Tibial artery (tissue), 4 donors: ENCODE measurements around the gene PLEKHD1.

Experiments
- DNase-seq, 2 donors: peaks; one replicate each; pipeline ENCODE4 v3.0.0-alpha.2; 2019
- H3K27ac ChIP-seq, 2 donors: fragments of 200-600 bp; sonication (generic) in 1 of 2; 1 replicate in 1 of 2; 2 replicates in 1 of 2; pipeline ENCODE4 v1.5.1; 2018 to 2019; ENCODE audit warnings: mild to moderate bottlenecking in 1 of 2
- H3K27me3 ChIP-seq, 2 donors: fragments of 200-600 bp; sonication (generic) in 1 of 2; one replicate each; pipeline versions ENCODE4 v1.5.1 to v1.6.0; 2016 to 2019
- H3K36me3 ChIP-seq, 3 donors: fragments of 200-600 bp; sonication (generic) in 2 of 3; one replicate each; pipeline ENCODE4 v1.5.1; 2016 to 2019; ENCODE audit warnings: mild to moderate bottlenecking in 2 of 3
- H3K4me1 ChIP-seq, 4 donors: fragments of 200-600 bp; sonication (generic) in 2 of 4; 1 replicate in 3 of 4; 2 replicates in 1 of 4; pipeline ENCODE4 v1.5.1; 2016 to 2019
- H3K4me3 ChIP-seq, 2 donors: fragments of 200-600 bp; sonication (generic) in 1 of 2; 1 replicate in 1 of 2; 2 replicates in 1 of 2; pipeline ENCODE4 v1.5.1; 2018 to 2019; ENCODE audit warnings: mild to moderate bottlenecking in 2 of 2
- H3K9me3 ChIP-seq, 3 donors: fragments of 200-600 bp; sonication (generic) in 1 of 3; one replicate each; pipeline ENCODE4 v1.5.1; 2016 to 2019
- CTCF ChIP-seq, 2 experiments: fragments of 200-600 bp in 1 of 2; fragments of 450-650 bp in 1 of 2; IDR thresholded peaks; one replicate each; pipeline ENCODE4 v1.5.1; 2017 to 2019; ENCODE audit warnings: antibody characterized with exemption in 2 of 2, mild to moderate bottlenecking in 1 of 2, moderate library complexity in 1 of 2
- intact Hi-C: fragments of 100-400 bp; cut with DNase I; formaldehyde crosslinking; loops from one replicate; pipeline ENCODE4 v1.15.0; 2023; ENCODE audit warnings: low total_unique reads

PLEKHD1 gene

DNA sequence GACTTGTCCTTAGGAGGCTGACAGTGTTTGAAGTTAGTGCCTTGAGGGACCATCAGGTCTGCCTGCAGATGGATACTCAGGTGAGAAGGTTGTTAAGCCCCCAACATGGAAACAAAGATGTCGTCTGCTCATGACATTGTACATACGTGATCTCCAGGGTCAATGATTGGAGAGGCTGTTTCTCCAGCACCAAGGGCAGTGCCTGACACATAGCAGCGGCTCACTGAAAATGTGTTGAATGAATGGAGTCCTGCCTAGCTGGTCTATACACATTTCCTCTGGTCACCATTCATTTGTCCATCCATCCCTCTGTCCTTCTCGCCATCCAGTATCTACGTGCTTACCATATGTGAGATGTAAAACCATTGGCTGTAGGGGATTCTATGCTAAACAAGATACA is 83.0 kb downstream of the PLEKHD1 start:
- Histone ChIP-seq H3K9me3 (no peaks in the 10 kb centered on the region), H3K36me3 (no peaks in the 10 kb centered on the region), H3K4me1 (peaks cover 0 to 16% (median 13%) of the 10 kb centered on the region in 4 donors), H3K27ac (no peak overlapping the region), H3K27me3 (peaks cover 3 to 83% of the 10 kb centered on the region in 2 donors), H3K4me3 (no peak overlapping the region)
- TF ChIP-seq CTCF (IDR thresholded peaks at IDR 0.05), result no peak
- no peak for DNase-seq
- intact Hi-C loops, result no loop called here

DNA sequence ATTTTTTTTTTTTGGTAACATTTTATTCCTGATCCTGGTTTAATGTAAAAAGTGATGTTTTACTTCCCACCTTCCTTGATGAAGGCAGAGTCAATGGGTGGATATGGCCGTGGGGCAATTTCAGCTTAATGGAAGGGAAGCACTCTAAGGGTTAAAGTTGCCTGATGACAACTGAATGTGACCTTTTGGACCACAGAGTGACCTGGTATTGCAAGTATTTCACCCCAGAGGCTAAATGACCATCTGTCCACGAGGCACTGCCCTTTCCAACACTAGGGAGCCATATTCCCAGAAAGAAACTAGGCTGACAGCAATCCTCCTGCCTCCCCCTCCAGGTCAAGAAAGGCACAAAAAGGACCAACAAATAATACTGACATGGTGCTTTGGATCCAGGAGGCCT is 85.3 kb downstream of the PLEKHD1 start:
- intact Hi-C loops, result loop anchor here (10.0 kb wide), 1 partner anchor 325 kb away; no protein-coding TSS in a partner anchor
- H3K4me1 ChIP-seq, result peaks cover 0 to 39% (median 34%) of the 10 kb centered on the region in 4 donors
- H3K27me3 ChIP-seq, result peaks cover 4 to 91% of the 10 kb centered on the region in 2 donors
- no peak overlapping the region for H3K27ac ChIP-seq
- H3K4me3 ChIP-seq, result no peak overlapping the region
- TF ChIP-seq CTCF (IDR thresholded peaks at IDR 0.05), result no peak
- no peaks in the 10 kb centered on the region for H3K36me3 ChIP-seq
- no peaks in the 10 kb centered on the region for H3K9me3 ChIP-seq
- DNase-seq, result no peak

- peaks cover 0 to 40% (median 34%) of the 10 kb centered on the region in 4 donors for H3K4me1 ChIP-seq
- H3K4me3 ChIP-seq, result no peak overlapping the region
- H3K27me3 ChIP-seq, result peaks cover 4 to 91% of the 10 kb centered on the region in 2 donors
- no peaks in the 10 kb centered on the region for H3K9me3 ChIP-seq
- intact Hi-C loops, result loop anchor here (10.0 kb wide), 1 partner anchor 326 kb away; no protein-coding TSS in a partner anchor
- no peak for TF ChIP-seq CTCF (IDR thresholded peaks at IDR 0.05)
- no peaks in the 10 kb centered on the region for H3K36me3 ChIP-seq
- H3K27ac ChIP-seq, result no peak overlapping the region
- DNase-seq, result no peak
Observed at GRCh38 chr14:69570836-69571330, 86.4 kb downstream of the PLEKHD1 start.

GRCh38 chr14:69571449-69572029 is 87.0 kb downstream of the PLEKHD1 start:
- no peaks in the 10 kb centered on the region for H3K9me3 ChIP-seq
- DNase-seq, result no peak
- peaks cover 4 to 95% of the 10 kb centered on the region in 2 donors for H3K27me3 ChIP-seq
- no peak for TF ChIP-seq CTCF (IDR thresholded peaks at IDR 0.05)
- H3K27ac ChIP-seq, result no peak overlapping the region
- H3K4me3 ChIP-seq, result peak overlapping the region; percentile 41 to 54
- H3K36me3 ChIP-seq, result no peaks in the 10 kb centered on the region
- peaks cover 0 to 40% (median 34%) of the 10 kb centered on the region in 4 donors for H3K4me1 ChIP-seq
- intact Hi-C loops, result loop anchor here (10.0 kb wide), 1 partner anchor 327 kb away; no protein-coding TSS in a partner anchor

DNA sequence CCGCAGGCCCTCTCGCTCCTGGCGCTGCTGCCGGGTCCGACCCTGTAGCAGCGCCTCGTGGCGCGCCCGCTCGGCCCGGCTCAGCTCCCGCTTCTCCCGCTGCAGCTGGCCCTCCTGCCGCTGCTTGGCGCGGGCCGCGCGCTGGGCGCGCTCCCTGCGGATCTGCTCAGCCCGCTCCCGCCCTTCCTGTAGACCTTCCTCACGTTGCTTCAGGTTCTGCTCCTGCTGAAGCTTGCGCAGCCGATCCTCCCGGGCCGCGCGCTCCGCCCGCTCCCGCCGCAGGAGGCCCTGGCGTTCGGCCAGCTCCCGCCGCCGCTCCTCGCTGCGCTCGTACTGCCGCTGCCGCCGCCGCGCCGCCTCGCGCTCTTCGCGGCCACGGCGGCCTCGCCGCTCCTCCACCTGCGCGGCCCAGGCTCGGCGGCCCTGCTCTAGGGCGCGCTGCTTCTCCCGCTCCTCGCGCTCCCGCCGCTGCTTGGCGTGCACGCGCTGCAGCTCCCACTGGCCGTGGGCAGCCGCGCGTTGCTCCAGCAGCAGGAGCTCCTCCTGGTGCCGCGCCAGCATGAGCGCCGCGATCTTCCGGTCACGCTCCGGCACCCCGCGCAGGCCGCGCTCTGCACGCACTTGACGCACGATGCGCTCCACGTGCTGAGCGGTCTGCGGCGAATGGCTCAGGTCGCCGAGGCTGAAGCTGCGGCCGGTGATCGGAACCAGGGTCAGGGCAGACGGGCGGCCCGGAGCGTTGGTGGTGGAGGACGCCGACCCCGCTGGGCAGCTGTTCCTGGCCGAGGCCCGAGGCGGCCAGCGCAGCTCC is 87.7 kb downstream of the PLEKHD1 start:
- H3K27me3 ChIP-seq, result peaks cover 4 to 97% of the 10 kb centered on the region in 2 donors
- no peaks in the 10 kb centered on the region for H3K9me3 ChIP-seq
- no peak for DNase-seq
- no peaks in the 10 kb centered on the region for H3K36me3 ChIP-seq
- intact Hi-C loops, result loop anchor here (10.0 kb wide), 1 partner anchor 327 kb away; no protein-coding TSS in a partner anchor
- H3K4me1 ChIP-seq, result peaks cover 0 to 40% (median 34%) of the 10 kb centered on the region in 4 donors
- H3K27ac ChIP-seq, result no peak overlapping the region
- TF ChIP-seq CTCF (IDR thresholded peaks at IDR 0.05), result no peak
- peak overlapping the region; percentile 41 to 54 for H3K4me3 ChIP-seq
